Osteocyte (in vitro differentiated cells): ENCODE measurements around the gene FRG2. TPM values are rescaled to one million over a fixed set of nuclear protein-coding genes. Genes with fewer than 3 reads are reported as not detected.
"Not testable (repeated sequence)": the region's sequence is repeated elsewhere in the genome, so short reads cannot be mapped to it uniquely, and the experiment has no call there.

Experiments
- DNase-seq: peaks from one replicate; pipeline ENCODE4 v3.0.0; 2021; ENCODE audit warnings: mixed read lengths; ENCODE audit not compliant: unreplicated experiment; ENCODE audit errors: extremely low spot score
- H3K27ac Mint-ChIP-seq: one replicate; pipeline ENCODE4 v1.8.0; 2021; ENCODE audit warnings: mild to moderate bottlenecking, mixed read lengths; ENCODE audit not compliant: unreplicated experiment
- H3K27me3 Mint-ChIP-seq: one replicate; pipeline ENCODE4 v1.8.0; 2021; ENCODE audit warnings: mixed read lengths; ENCODE audit not compliant: unreplicated experiment
- H3K36me3 Mint-ChIP-seq: one replicate; pipeline ENCODE4 v1.8.0; 2021; ENCODE audit warnings: mixed read lengths; ENCODE audit not compliant: unreplicated experiment
- H3K4me1 Mint-ChIP-seq: one replicate; pipeline ENCODE4 v1.8.0; 2021; ENCODE audit warnings: mixed read lengths; ENCODE audit not compliant: unreplicated experiment
- H3K4me3 Mint-ChIP-seq: one replicate; pipeline ENCODE4 v1.8.0; 2021; ENCODE audit warnings: mild to moderate bottlenecking, moderate library complexity, mixed read lengths; ENCODE audit not compliant: unreplicated experiment
- H3K9me3 Mint-ChIP-seq: one replicate; pipeline ENCODE4 v1.8.0; 2021; ENCODE audit warnings: mixed read lengths; ENCODE audit not compliant: unreplicated experiment
- CTCF ChIP-seq: fragments of 200-600 bp; sonication (generic); IDR thresholded peaks from 2 replicates; pipeline ENCODE4 v1.5.0; 2021; ENCODE audit warnings: antibody characterized with exemption, mild to moderate bottlenecking, moderate library complexity
- total RNA-seq: library from RNA; stranded (reverse); gene quantifications from 2 replicates; pipeline ENCODE4 v1.2.1, GENCODE V29; 2021

Gene FRG2
- total RNA-seq, 1 donor from 2014 or later = not detected

GRCh38 chr4:189988877-189989431, 38.1 kb downstream of the FRG2 start:
- Mint-ChIP-seq H3K4me1 (no peaks in the 10 kb centered on the region), H3K27ac (no peak overlapping the region), H3K27me3 (no peaks in the 10 kb centered on the region), H3K4me3 (no peak overlapping the region), H3K36me3 (no peaks in the 10 kb centered on the region), H3K9me3 (peaks cover 5% of the 10 kb centered on the region)
- no peak for TF ChIP-seq CTCF
- no peak for DNase-seq

- not testable (repeated sequence) for H3K27me3 Mint-ChIP-seq, H3K4me3 Mint-ChIP-seq, H3K4me1 Mint-ChIP-seq, H3K27ac Mint-ChIP-seq, H3K9me3 Mint-ChIP-seq, DNase-seq, H3K36me3 Mint-ChIP-seq
Observed at GRCh38 chr4:189985651-189986243, 41.3 kb downstream of the FRG2 start.

- H3K36me3 Mint-ChIP-seq, H3K9me3 Mint-ChIP-seq, DNase-seq, H3K27me3 Mint-ChIP-seq, H3K4me1 Mint-ChIP-seq, H3K4me3 Mint-ChIP-seq, H3K27ac Mint-ChIP-seq: not testable (repeated sequence)
Observed at GRCh38 chr4:189984661-189985060, 42.4 kb downstream of the FRG2 start.

GRCh38 chr4:189983916-189984526, 43.0 kb downstream of the FRG2 start:
- not testable (repeated sequence) for H3K4me1 Mint-ChIP-seq, H3K4me3 Mint-ChIP-seq, H3K36me3 Mint-ChIP-seq, H3K27ac Mint-ChIP-seq, DNase-seq, H3K9me3 Mint-ChIP-seq, H3K27me3 Mint-ChIP-seq

- Mint-ChIP-seq H3K27ac (no peak overlapping the region), H3K4me3 (no peak overlapping the region), H3K36me3 (no peaks in the 10 kb centered on the region), H3K4me1 (no peaks in the 10 kb centered on the region), H3K9me3 (peaks cover 7% of the 10 kb centered on the region), H3K27me3 (no peaks in the 10 kb centered on the region)
- DNase-seq = no peak
- TF ChIP-seq CTCF = no peak
Observed at GRCh38 chr4:189981970-189982369, 45.1 kb downstream of the FRG2 start.

- H3K36me3 Mint-ChIP-seq, H3K9me3 Mint-ChIP-seq, DNase-seq, H3K27ac Mint-ChIP-seq, H3K4me1 Mint-ChIP-seq, H3K4me3 Mint-ChIP-seq, H3K27me3 Mint-ChIP-seq: not testable (repeated sequence)
Observed at GRCh38 chr4:189980292-189980691, 46.8 kb downstream of the FRG2 start.
